Neuronal stem cell (in vitro differentiated cells): Measurements from ENCODE around the gene DNM1.

ENCODE experiments used
- DNase-seq: peaks from one replicate; pipeline ENCODE4 v3.0.0-alpha.2; 2013; ENCODE audit warnings: low spot score
- H2AFZ ChIP-seq: one replicate; pipeline ENCODE4 v1.6.1; 2013; ENCODE audit warnings: mild to moderate bottlenecking, low read length, inconsistent platforms
- H2AK5ac ChIP-seq: 2 replicates; pipeline ENCODE4 v1.6.1; 2013; ENCODE audit warnings: low read depth, mild to moderate bottlenecking, inconsistent platforms, low read length, moderate library complexity, mixed read lengths
- H2BK120ac ChIP-seq: 2 replicates; pipeline ENCODE4 v1.6.1; 2013; ENCODE audit warnings: low read depth, mild to moderate bottlenecking, inconsistent platforms, low read length, moderate library complexity, mixed read lengths
- H2BK12ac ChIP-seq: one replicate; pipeline ENCODE4 v1.6.1; 2013; ENCODE audit warnings: low read length, inconsistent platforms
- H2BK15ac ChIP-seq: 2 replicates; pipeline ENCODE4 v1.6.1; 2013; ENCODE audit warnings: mild to moderate bottlenecking, low read length, inconsistent platforms, mixed read lengths
- H2BK5ac ChIP-seq: one replicate; pipeline ENCODE4 v1.6.1; 2013; ENCODE audit warnings: inconsistent platforms, mild to moderate bottlenecking, low read length, moderate library complexity
- H3K14ac ChIP-seq: one replicate; pipeline ENCODE4 v1.6.1; 2013; ENCODE audit warnings: low read length, inconsistent platforms
- H3K18ac ChIP-seq: 2 replicates; pipeline ENCODE4 v1.6.1; 2013; ENCODE audit warnings: low read length, inconsistent platforms
- H3K23ac ChIP-seq: 2 replicates; pipeline ENCODE4 v1.6.1; 2013; ENCODE audit warnings: low read depth, mild to moderate bottlenecking, mixed read lengths, low read length, inconsistent platforms; ENCODE audit not compliant: poor library complexity
- H3K27ac ChIP-seq: replicated peaks from 3 replicates; pipeline ENCODE4 v1.5.1; 2013; ENCODE audit warnings: low read length, inconsistent platforms
- H3K27me3 ChIP-seq, 3 experiments: 2 replicates each; pipeline ENCODE4 v1.6.1; 2013; ENCODE audit warnings: low read length in 3 of 3, mild to moderate bottlenecking in 2 of 3, inconsistent platforms in 1 of 3, low read depth in 1 of 3, mixed read lengths in 1 of 3, moderate library complexity in 1 of 3; ENCODE audit not compliant: control insufficient read depth in 3 of 3, insufficient read depth in 3 of 3
- H3K36me3 ChIP-seq, 2 donors: replicated peaks in 1 of 2; 2 replicates each; pipeline ENCODE4 v1.6.1; 2013; ENCODE audit warnings: low read length in 2 of 2; ENCODE audit not compliant: control insufficient read depth in 2 of 2, insufficient read depth in 2 of 2
- H3K4ac ChIP-seq: 2 replicates; pipeline ENCODE4 v1.6.1; 2013; ENCODE audit warnings: inconsistent platforms, mild to moderate bottlenecking, low read length, moderate library complexity
- H3K4me1 ChIP-seq, 2 donors: 1 replicate in 1 of 2; 2 replicates in 1 of 2; pipeline ENCODE4 v1.6.1; 2013; ENCODE audit warnings: low read length in 2 of 2, low read depth in 1 of 2; ENCODE audit not compliant: control insufficient read depth in 2 of 2, insufficient read depth in 1 of 2
- H3K4me2 ChIP-seq: one replicate; pipeline ENCODE4 v1.6.1; 2013; ENCODE audit warnings: mild to moderate bottlenecking, low read length, inconsistent platforms; ENCODE audit not compliant: insufficient read depth, poor library complexity, severe bottlenecking
- H3K4me3 ChIP-seq, 2 donors: 2 replicates each; pipeline ENCODE4 v1.5.1; 2013; ENCODE audit warnings: low read length in 2 of 2, mild to moderate bottlenecking in 2 of 2, inconsistent platforms in 1 of 2, moderate library complexity in 1 of 2
- H3K79me1 ChIP-seq: one replicate; pipeline ENCODE4 v1.6.1; 2013; ENCODE audit warnings: low read depth, mild to moderate bottlenecking, inconsistent platforms, low read length, moderate library complexity
- H3K9ac ChIP-seq: one replicate; pipeline ENCODE4 v1.6.1; 2013; ENCODE audit warnings: mild to moderate bottlenecking, low read depth, low read length, inconsistent platforms; ENCODE audit not compliant: poor library complexity
- H3K9me3 ChIP-seq, 2 donors: replicated peaks in 1 of 2; 2 replicates each; pipeline versions ENCODE3 to v1.6.1; 2013; ENCODE audit warnings: low read length in 2 of 2, mild to moderate bottlenecking in 2 of 2, inconsistent platforms in 1 of 2, low read depth in 1 of 2, mixed read lengths in 1 of 2, moderate library complexity in 1 of 2; ENCODE audit not compliant: control insufficient read depth in 2 of 2, insufficient read depth in 1 of 2
- H4K8ac ChIP-seq: one replicate; pipeline ENCODE4 v1.6.1; 2013; ENCODE audit warnings: low read depth, mild to moderate bottlenecking, inconsistent platforms, low read length, moderate library complexity
- H4K91ac ChIP-seq: one replicate; pipeline ENCODE4 v1.6.1; 2013; ENCODE audit warnings: low read length, low read depth, mild to moderate bottlenecking, inconsistent platforms; ENCODE audit not compliant: poor library complexity
- WGBS, 2 donors: extraction: QIAGEN DNeasy Blood & Tissue Kit; methylation state at CpG; one replicate each; pipeline ENCODE4 v1.1.7; 2013; ENCODE audit warnings: missing lambda C conversion rate in 2 of 2, mixed read lengths in 1 of 2; ENCODE audit not compliant: insufficient read length in 2 of 2, insufficient replicate concordance in 1 of 2; ENCODE audit errors: extremely low coverage in 2 of 2; 5-methylcytosine and 5-hydroxymethylcytosine counted together

DNM1 gene

GRCh38 chr9:128175726-128176125, 27.5 kb upstream of the DNM1 start:
- H3K27ac ChIP-seq = no peak overlapping the region
- H3K4ac ChIP-seq = no peak overlapping the region
- H2BK5ac ChIP-seq = no peak overlapping the region
- peaks cover 56 to 86% of the 10 kb centered on the region in 2 donors for H3K36me3 ChIP-seq
- no CpG with 5 or more reads among the region's 2 CpGs for WGBS, 2 donors
- no peak overlapping the region for H4K8ac ChIP-seq
- no peak overlapping the region for H2BK15ac ChIP-seq
- no peak overlapping the region for H2BK12ac ChIP-seq
- peaks cover 4% of the 10 kb centered on the region for H3K79me1 ChIP-seq
- no peak overlapping the region for H3K14ac ChIP-seq
- H3K9me3 ChIP-seq = peaks cover 13 to 16% of the 10 kb centered on the region in 2 donors
- H3K23ac ChIP-seq = no peak overlapping the region
- H3K9ac ChIP-seq = no peak overlapping the region
- H3K4me2 ChIP-seq = no peak overlapping the region
- H3K18ac ChIP-seq = no peak overlapping the region
- no peak overlapping the region for H2AFZ ChIP-seq
- no peak for DNase-seq
- no peaks in the 10 kb centered on the region for H3K27me3 ChIP-seq
- H2BK120ac ChIP-seq = no peak overlapping the region
- no peak overlapping the region for H2AK5ac ChIP-seq
- H3K4me3 ChIP-seq = no peak overlapping the region
- H4K91ac ChIP-seq = no peak overlapping the region
- H3K4me1 ChIP-seq = no peaks in the 10 kb centered on the region

- WGBS, 2 donors = no CpG with 5 or more reads among the region's 11 CpGs
- peak overlapping the region; percentile 3 for H4K91ac ChIP-seq
Measured at GRCh38 chr9:128178806-128179431, 24.3 kb upstream of the DNM1 start.

GRCh38 chr9:128180001-128180400, 23.2 kb upstream of the DNM1 start:
- peaks cover 61 to 92% of the 10 kb centered on the region in 2 donors for H3K36me3 ChIP-seq

More at GRCh38 chr9:128178806-128179431, 24.3 kb upstream of the DNM1 start:
- no peak for DNase-seq
- Histone ChIP-seq H3K23ac (peak overlapping the region; percentile 86), H3K4me1 (no peaks in the 10 kb centered on the region), H3K9ac (peak overlapping the region; percentile 72), H3K4me3 (peak overlapping the region in 1 of 2 donors; percentile 36), H3K36me3 (peaks cover 66 to 92% of the 10 kb centered on the region in 2 donors), H3K14ac (no peak overlapping the region), H2AFZ (no peak overlapping the region), H4K8ac (peak overlapping the region; percentile 92), H2BK120ac (peak overlapping the region; percentile 82), H2AK5ac (no peak overlapping the region), H3K4me2 (no peak overlapping the region), H3K9me3 (peaks cover 14 to 16% of the 10 kb centered on the region in 2 donors), H3K4ac (no peak overlapping the region), H3K27me3 (no peaks in the 10 kb centered on the region), H2BK15ac (no peak overlapping the region), H3K18ac (peak overlapping the region; percentile 48), H3K27ac (no peak overlapping the region), H2BK5ac (no peak overlapping the region), H2BK12ac (no peak overlapping the region), H3K79me1 (peaks cover 4% of the 10 kb centered on the region)

GRCh38 chr9:128180447-128180846, 22.7 kb upstream of the DNM1 start:
- Histone ChIP-seq H3K4ac (no peak overlapping the region), H2BK120ac (no peak overlapping the region), H3K27me3 (no peaks in the 10 kb centered on the region), H3K79me1 (peaks cover 4% of the 10 kb centered on the region), H2BK12ac (no peak overlapping the region), H4K91ac (no peak overlapping the region), H3K4me2 (no peak overlapping the region), H2AFZ (no peak overlapping the region), H3K14ac (no peak overlapping the region), H2BK15ac (no peak overlapping the region), H3K18ac (no peak overlapping the region), H3K9ac (no peak overlapping the region), H3K9me3 (peaks cover 14 to 16% of the 10 kb centered on the region in 2 donors), H3K4me3 (no peak overlapping the region), H3K23ac (no peak overlapping the region), H4K8ac (no peak overlapping the region), H3K27ac (no peak overlapping the region), H3K36me3 (peaks cover 60 to 92% of the 10 kb centered on the region in 2 donors), H2BK5ac (no peak overlapping the region), H3K4me1 (no peaks in the 10 kb centered on the region), H2AK5ac (no peak overlapping the region)
- no CpG with 5 or more reads among the region's 8 CpGs for WGBS, 2 donors
- no peak for DNase-seq

More at GRCh38 chr9:128180001-128180400, 23.2 kb upstream of the DNM1 start:
- peaks cover 4% of the 10 kb centered on the region for H3K79me1 ChIP-seq
- no peak for DNase-seq
- no peak overlapping the region for H2BK120ac ChIP-seq
- no CpG with 5 or more reads among the region's 8 CpGs for WGBS, 2 donors
- H3K14ac ChIP-seq = no peak overlapping the region
- H3K23ac ChIP-seq = no peak overlapping the region
- H2AFZ ChIP-seq = no peak overlapping the region
- no peaks in the 10 kb centered on the region for H3K4me1 ChIP-seq
- no peak overlapping the region for H3K4me2 ChIP-seq
- peaks cover 14 to 16% of the 10 kb centered on the region in 2 donors for H3K9me3 ChIP-seq
- H3K18ac ChIP-seq = no peak overlapping the region
- H4K91ac ChIP-seq = no peak overlapping the region
- H3K4ac ChIP-seq = no peak overlapping the region
- no peak overlapping the region for H2AK5ac ChIP-seq
- H2BK5ac ChIP-seq = no peak overlapping the region
- H3K9ac ChIP-seq = no peak overlapping the region
- H4K8ac ChIP-seq = no peak overlapping the region
- no peak overlapping the region for H2BK15ac ChIP-seq
- H3K27me3 ChIP-seq = no peaks in the 10 kb centered on the region
- no peak overlapping the region for H3K4me3 ChIP-seq
- no peak overlapping the region for H3K27ac ChIP-seq
- H2BK12ac ChIP-seq = no peak overlapping the region
